Activated naive CD8-positive, alpha-beta T cell (primary cell): ENCODE measurements around the gene HRH3.

Experiments
- H3K27ac Mint-ChIP-seq: one replicate; pipeline ENCODE4 v1.8.0; 2021; ENCODE audit warnings: mixed read lengths
- H3K27me3 Mint-ChIP-seq: one replicate; pipeline ENCODE4 v1.8.0; 2021; ENCODE audit warnings: mixed read lengths
- H3K36me3 Mint-ChIP-seq: one replicate; pipeline ENCODE4 v1.8.0; 2021; ENCODE audit warnings: mixed read lengths
- H3K4me1 Mint-ChIP-seq: one replicate; pipeline ENCODE4 v1.8.0; 2021; ENCODE audit warnings: low read depth, mixed read lengths
- H3K4me3 Mint-ChIP-seq: one replicate; pipeline ENCODE4 v1.8.0; 2021; ENCODE audit warnings: mild to moderate bottlenecking, mixed read lengths
- H3K9me3 Mint-ChIP-seq: one replicate; pipeline ENCODE4 v1.8.0; 2021; ENCODE audit warnings: low read depth, mixed read lengths

HRH3 gene

DNA sequence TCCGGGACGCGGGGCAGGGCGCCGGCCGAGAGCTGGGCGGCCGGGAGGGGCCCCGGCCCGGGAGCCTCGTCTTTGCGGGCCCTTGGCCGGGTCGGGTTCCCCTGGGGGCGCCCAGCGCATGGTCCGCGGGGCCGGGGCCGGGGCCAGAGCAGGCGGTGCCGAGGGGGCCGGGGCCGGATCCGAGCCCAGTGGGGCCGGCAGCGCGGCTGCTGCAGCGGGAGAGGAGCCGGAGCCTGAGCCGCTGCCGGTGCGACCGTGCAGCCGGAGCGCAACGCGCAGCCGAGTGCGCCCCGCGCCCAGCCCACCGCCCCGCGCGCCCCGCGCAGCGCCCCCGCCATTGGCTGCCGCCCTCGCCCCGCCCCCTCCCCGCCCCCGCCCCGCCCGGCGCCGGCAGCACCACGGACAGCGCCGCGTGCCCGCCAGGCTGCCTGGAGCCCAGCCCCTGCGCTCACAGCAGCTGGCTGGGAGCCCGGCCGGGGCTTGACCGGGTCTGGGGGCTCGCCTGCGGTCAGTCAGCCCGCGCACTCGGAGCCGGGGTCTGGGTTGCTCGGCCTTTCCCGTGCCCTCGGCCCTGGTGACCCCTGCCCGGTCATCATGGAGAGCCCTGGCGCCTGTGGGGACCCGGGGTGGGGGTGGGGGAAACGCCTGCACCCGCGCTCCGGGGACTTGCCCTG lies at the start of gene HRH3:
HRH3 (minus strand) TSS at position 287 of the 674 bp plus-strand sequence. CDS start 308 bp downstream, outside the sequence.
- Mint-ChIP-seq H3K4me3 (peak within 1 kb of the TSS; percentile 51), H3K4me1 (peaks cover 6% of the 10 kb centered on the region), H3K27ac (no peak within 1 kb of the TSS), H3K36me3 (no peaks in the 10 kb centered on the region), H3K9me3 (no peaks in the 10 kb centered on the region), H3K27me3 (peaks cover 23% of the 10 kb centered on the region)

- Mint-ChIP-seq H3K27me3 (no peaks in the 10 kb centered on the region), H3K4me3 (no peak overlapping the region), H3K4me1 (no peaks in the 10 kb centered on the region), H3K27ac (no peak overlapping the region), H3K36me3 (peaks cover 6% of the 10 kb centered on the region), H3K9me3 (no peaks in the 10 kb centered on the region)
Measured at GRCh38 chr20:62269871-62270270, 49.8 kb upstream of the HRH3 start.

DNA sequence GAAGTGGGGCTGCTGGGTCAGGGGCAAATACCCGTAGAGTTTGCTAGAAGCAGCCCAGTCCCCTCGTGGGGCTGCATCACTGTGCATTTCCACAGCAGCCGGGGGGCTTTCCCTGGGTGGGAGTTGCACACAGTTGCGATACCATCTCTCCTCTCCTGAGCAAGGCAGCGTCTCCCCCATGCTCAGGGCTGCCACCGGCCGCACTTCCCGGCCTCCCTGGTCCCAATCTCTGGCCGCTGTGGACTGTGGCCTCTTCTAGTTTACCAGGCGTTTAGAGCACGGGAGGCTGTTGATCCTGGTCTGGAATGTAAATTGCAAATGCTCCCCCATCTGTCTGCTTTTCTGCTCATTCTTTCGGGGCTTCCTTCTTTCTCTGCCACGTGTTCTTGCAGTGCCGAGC lies 49.3 kb upstream of the HRH3 start:
- no peaks in the 10 kb centered on the region for H3K27me3 Mint-ChIP-seq
- H3K4me3 Mint-ChIP-seq, result no peak overlapping the region
- no peaks in the 10 kb centered on the region for H3K4me1 Mint-ChIP-seq
- peaks cover 9% of the 10 kb centered on the region for H3K36me3 Mint-ChIP-seq
- H3K9me3 Mint-ChIP-seq, result no peaks in the 10 kb centered on the region
- H3K27ac Mint-ChIP-seq, result no peak overlapping the region

DNA sequence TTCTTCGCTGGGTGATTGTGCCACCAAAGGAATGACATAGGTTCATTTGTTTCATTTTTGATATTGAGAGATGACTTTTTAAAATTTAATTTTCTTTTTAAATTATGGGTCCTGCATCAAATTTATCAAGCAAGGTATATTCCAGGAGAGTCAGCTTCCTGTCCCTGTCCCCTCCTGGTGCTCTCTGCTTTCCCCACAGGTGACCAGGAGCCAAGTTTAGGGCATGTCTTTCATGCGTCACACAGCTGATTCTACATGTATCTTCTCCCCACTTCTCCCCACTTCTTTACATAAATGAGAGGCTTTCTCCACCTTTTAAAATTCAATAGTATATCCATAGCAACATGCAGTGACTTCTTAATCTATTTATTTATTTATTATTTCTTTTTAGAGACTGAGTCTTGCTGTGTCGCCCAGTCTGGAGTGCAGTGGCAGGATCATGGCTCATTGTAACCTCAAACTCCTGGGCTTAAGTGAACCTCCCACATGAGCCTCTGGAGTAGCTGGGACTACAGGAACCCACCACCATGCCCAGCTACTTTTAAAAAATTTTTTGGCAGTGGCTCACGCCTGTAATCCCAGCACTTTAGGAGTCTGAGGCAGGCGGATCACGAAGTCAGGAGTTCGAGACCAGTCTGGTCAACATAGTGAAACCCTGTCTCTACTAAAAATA lies 48.3 kb upstream of the HRH3 start:
- H3K27me3 Mint-ChIP-seq, result no peaks in the 10 kb centered on the region
- H3K36me3 Mint-ChIP-seq, result peaks cover 9% of the 10 kb centered on the region
- no peak overlapping the region for H3K4me3 Mint-ChIP-seq
- no peaks in the 10 kb centered on the region for H3K9me3 Mint-ChIP-seq
- no peaks in the 10 kb centered on the region for H3K4me1 Mint-ChIP-seq
- H3K27ac Mint-ChIP-seq, result no peak overlapping the region

DNA sequence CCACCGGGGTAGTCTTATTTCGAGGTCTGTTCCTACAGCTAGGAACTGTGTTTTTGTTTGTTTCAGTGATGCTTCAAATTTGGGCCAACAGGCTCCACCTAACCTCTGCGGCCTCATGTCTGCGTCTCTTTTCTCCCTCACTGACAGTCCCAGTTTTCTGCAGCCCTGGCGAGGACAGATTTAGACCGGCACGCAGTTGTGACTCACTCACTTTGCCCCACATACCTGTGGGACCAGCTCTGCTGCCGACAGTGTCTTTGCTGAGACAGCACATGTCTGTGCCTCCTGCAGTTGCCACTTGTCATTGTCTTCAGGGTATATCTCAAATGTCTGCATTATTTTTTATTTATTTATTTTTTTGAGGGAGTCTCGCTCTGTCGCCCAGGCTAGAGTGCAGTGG lies 47.5 kb upstream of the HRH3 start:
- Mint-ChIP-seq H3K9me3 (no peaks in the 10 kb centered on the region), H3K4me1 (no peaks in the 10 kb centered on the region), H3K4me3 (no peak overlapping the region), H3K36me3 (peaks cover 9% of the 10 kb centered on the region), H3K27me3 (no peaks in the 10 kb centered on the region), H3K27ac (no peak overlapping the region)

GRCh38 chr20:62266851-62267250 lies 46.8 kb upstream of the HRH3 start:
- H3K9me3 Mint-ChIP-seq, result no peaks in the 10 kb centered on the region
- H3K4me3 Mint-ChIP-seq, result no peak overlapping the region
- no peak overlapping the region for H3K27ac Mint-ChIP-seq
- no peaks in the 10 kb centered on the region for H3K4me1 Mint-ChIP-seq
- peaks cover 9% of the 10 kb centered on the region for H3K36me3 Mint-ChIP-seq
- H3K27me3 Mint-ChIP-seq, result no peaks in the 10 kb centered on the region

DNA sequence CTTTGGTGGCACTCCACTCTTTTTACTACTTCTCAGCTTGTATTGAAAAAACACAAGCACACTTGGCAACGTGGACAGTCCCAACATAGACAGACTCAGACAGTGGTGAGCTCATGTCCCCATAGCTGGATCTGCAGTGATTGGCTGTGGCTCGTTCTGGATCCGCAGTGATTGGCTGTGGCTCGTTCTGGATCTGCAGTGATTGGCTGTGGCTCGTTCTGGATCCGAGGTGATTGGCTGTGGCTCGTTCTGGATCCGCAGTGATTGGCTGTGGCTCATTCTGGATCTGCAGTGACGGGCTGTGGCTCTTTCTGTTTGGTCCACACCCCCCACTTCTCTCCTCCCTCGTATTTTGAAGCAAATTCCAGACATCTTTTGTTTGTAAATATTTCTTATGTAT lies 46.3 kb upstream of the HRH3 start:
- H3K4me1 Mint-ChIP-seq, result no peaks in the 10 kb centered on the region
- H3K9me3 Mint-ChIP-seq, result no peaks in the 10 kb centered on the region
- no peak overlapping the region for H3K27ac Mint-ChIP-seq
- no peaks in the 10 kb centered on the region for H3K27me3 Mint-ChIP-seq
- no peak overlapping the region for H3K4me3 Mint-ChIP-seq
- peaks cover 9% of the 10 kb centered on the region for H3K36me3 Mint-ChIP-seq

DNA sequence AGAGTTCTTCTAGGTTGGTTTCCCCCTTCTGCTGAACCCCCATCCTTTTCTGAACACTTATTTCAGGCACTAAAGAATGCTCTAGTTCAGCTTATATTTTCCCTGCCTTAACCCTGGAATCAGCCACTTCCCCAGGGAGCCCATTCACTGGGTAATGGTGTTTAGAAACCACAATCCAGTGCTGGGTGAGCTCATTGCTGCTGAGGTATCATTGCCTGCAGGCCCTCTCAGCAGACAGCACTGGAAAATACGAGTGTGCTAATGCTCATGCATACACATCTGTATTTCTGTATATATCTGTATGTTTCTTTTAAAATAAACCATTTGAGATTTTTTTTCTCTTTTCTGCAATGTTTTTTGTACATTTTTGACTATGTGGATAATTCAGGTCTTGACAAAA lies 45.3 kb upstream of the HRH3 start:
- Mint-ChIP-seq H3K4me3 (no peak overlapping the region), H3K4me1 (no peaks in the 10 kb centered on the region), H3K36me3 (peaks cover 9% of the 10 kb centered on the region), H3K27me3 (no peaks in the 10 kb centered on the region), H3K9me3 (no peaks in the 10 kb centered on the region), H3K27ac (no peak overlapping the region)

- Mint-ChIP-seq H3K27me3 (no peaks in the 10 kb centered on the region), H3K27ac (no peak overlapping the region), H3K4me3 (no peak overlapping the region), H3K36me3 (peaks cover 12% of the 10 kb centered on the region), H3K9me3 (no peaks in the 10 kb centered on the region), H3K4me1 (no peaks in the 10 kb centered on the region)
Measured at GRCh38 chr20:62263396-62263795, 43.3 kb upstream of the HRH3 start.

DNA sequence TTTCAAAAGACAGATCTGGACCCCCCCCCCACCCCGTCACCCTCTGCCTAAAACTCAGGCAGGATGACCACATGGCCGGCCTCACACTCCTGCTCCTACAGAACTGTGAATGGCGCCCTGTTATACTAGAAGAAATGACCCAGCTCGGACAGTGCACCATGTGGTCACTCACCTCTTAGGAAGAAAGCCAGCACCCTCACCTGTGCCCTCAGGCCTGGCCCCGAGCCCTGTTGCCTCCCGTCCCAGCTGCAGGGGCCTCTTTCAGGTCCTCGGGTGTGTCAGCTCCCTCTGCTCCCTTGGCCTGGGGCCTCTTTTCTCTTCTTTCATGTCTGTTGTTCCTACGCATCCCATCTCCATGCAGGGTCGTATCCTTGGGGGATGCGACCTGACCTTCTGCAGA lies 42.0 kb upstream of the HRH3 start:
- Mint-ChIP-seq H3K4me3 (no peak overlapping the region), H3K4me1 (no peaks in the 10 kb centered on the region), H3K27ac (no peak overlapping the region), H3K27me3 (no peaks in the 10 kb centered on the region), H3K36me3 (peaks cover 13% of the 10 kb centered on the region), H3K9me3 (no peaks in the 10 kb centered on the region)

DNA sequence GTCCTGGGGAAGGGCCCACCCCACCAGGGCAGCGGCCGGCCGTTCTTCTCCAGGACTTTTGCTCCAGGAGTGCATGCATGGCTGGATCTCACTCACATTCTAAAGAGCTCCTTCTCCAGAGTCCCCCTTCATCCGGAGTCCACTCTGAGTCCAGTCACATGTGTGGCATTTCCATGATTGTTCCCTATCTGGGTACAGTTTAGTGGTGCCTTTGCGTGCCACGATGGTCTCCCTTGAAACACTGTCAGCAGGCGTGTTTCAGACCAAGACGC lies 39.2 kb upstream of the HRH3 start:
- Mint-ChIP-seq H3K27me3 (no peaks in the 10 kb centered on the region), H3K27ac (no peak overlapping the region), H3K36me3 (peaks cover 7% of the 10 kb centered on the region), H3K4me3 (no peak overlapping the region), H3K9me3 (no peaks in the 10 kb centered on the region), H3K4me1 (peaks cover 5% of the 10 kb centered on the region)

GRCh38 chr20:62258499-62259293 lies 38.6 kb upstream of the HRH3 start:
- Mint-ChIP-seq H3K27ac (no peak overlapping the region), H3K36me3 (peaks cover 7% of the 10 kb centered on the region), H3K4me3 (no peak overlapping the region), H3K9me3 (no peaks in the 10 kb centered on the region), H3K27me3 (no peaks in the 10 kb centered on the region), H3K4me1 (peaks cover 8% of the 10 kb centered on the region)

GRCh38 chr20:62255976-62256375 lies 35.9 kb upstream of the HRH3 start:
- Mint-ChIP-seq H3K27ac (no peak overlapping the region), H3K4me3 (no peak overlapping the region), H3K4me1 (peaks cover 15% of the 10 kb centered on the region)

DNA sequence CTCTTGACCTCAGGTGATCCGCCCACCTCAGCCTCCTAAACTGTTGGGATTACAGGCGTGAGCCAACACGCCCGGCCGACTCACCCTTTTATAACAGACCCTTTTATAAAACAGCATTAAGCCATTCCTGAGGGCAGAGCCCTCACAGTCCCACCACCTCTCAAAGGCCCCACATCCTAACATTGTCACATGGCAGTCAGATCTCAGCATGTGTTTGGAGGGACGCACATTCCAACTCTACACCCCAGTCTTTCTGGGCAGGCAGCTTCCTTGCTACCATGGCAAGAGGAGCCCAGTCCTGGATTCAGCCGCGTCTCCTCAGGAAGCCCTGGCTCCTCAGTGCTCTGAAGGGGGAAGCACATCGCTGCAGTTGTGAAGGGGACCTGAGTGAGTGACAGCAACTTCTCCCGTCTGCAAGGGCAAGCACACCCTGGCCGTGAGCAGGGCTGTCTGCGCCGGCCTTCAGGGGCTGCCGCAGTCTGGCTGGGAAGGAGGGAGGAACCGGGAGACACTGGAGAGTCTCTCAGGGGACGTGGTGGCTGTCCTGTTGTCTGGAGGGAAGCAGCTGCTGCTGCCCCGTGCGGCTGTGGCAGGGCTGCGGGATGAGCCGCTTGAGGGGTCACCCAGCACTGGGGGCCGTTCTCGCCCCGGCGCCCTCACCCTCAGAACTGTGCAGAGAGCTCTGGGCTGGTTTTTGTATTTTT lies 34.1 kb upstream of the HRH3 start:
- Mint-ChIP-seq H3K36me3 (peaks cover 4% of the 10 kb centered on the region), H3K4me3 (no peak overlapping the region), H3K27ac (no peak overlapping the region), H3K27me3 (no peaks in the 10 kb centered on the region), H3K4me1 (peaks cover 20% of the 10 kb centered on the region), H3K9me3 (no peaks in the 10 kb centered on the region)

More at GRCh38 chr20:62255976-62256375, 35.9 kb upstream of the HRH3 start:
- Mint-ChIP-seq H3K27me3 (no peaks in the 10 kb centered on the region), H3K36me3 (peaks cover 7% of the 10 kb centered on the region), H3K9me3 (no peaks in the 10 kb centered on the region)

DNA sequence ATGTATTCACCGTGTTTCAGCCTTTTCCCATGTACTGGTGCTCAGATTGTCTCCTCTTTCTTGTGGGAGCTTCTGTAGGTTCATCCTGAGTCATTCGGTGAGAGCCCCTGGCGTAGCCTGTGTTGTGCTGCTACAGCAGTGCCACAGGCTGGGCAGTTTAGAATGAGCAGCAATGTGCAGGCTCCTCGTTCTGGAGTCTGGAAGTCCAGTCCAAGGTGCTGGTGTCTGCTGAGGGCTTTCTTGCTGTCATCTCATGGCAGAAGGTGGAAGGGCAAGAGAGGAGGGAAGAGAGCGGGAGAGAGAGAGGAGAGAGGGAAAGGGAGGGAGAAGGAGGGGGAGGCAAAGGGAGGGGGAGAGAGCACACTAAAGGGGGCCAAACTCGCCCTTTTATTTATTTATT lies 33.3 kb upstream of the HRH3 start:
- H3K9me3 Mint-ChIP-seq, result no peaks in the 10 kb centered on the region
- H3K36me3 Mint-ChIP-seq, result peaks cover 4% of the 10 kb centered on the region
- H3K4me1 Mint-ChIP-seq, result peaks cover 21% of the 10 kb centered on the region
- H3K4me3 Mint-ChIP-seq, result no peak overlapping the region
- no peak overlapping the region for H3K27ac Mint-ChIP-seq
- H3K27me3 Mint-ChIP-seq, result no peaks in the 10 kb centered on the region
